Epithelial cell of proximal tubule (primary cell): Measurements from ENCODE around the gene SLC28A1. TPM values are rescaled to one million over a fixed set of nuclear protein-coding genes. Genes with fewer than 3 reads are reported as not detected.

Source experiments
- DNase-seq: peaks from one replicate; pipeline ENCODE4 v3.0.0-alpha.2; 2011; ENCODE audit warnings: low read depth
- H3K4me3 ChIP-seq: 2 replicates; pipeline ENCODE4 v1.5.1; 2011; ENCODE audit warnings: low read depth, mild to moderate bottlenecking, low read length
- total RNA-seq: library from RNA; depleted of rRNA; stranded (reverse); fragments of >200 nt; gene quantifications from 2 replicates; pipeline ENCODE4 v1.2.3, GENCODE V29; 2015
- TF ChIP-seq, protein P1 (sequence below): conservative IDR thresholded peaks from 2 replicates; pipeline ENCODE4 v1.5.1; 2012; ENCODE audit warnings: low read depth, mild to moderate bottlenecking, low read length

The SLC28A1 gene
- total RNA-seq, 1 donor from 2014 or later, result not detected

DNA sequence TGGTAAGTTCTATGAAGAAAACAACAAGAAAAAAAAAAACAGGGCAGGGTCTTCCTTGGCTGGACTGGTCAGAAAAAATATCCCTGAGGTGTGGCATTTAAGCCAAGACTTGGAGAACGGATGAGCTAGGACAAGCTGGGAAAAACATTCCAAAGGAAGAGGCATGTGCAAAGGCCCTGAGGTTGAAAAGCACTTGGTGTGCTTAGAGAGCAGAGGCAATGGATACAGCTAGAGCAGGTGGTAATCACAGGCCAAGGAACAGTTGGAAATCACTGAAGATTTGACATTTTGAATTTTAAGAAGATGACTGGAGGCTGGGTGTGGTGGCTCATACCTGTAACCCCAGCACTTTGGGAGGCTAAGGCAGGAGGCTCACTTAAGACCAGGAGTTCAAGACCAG lies 54.3 kb downstream of the SLC28A1 start:
- no peak for DNase-seq

DNA sequence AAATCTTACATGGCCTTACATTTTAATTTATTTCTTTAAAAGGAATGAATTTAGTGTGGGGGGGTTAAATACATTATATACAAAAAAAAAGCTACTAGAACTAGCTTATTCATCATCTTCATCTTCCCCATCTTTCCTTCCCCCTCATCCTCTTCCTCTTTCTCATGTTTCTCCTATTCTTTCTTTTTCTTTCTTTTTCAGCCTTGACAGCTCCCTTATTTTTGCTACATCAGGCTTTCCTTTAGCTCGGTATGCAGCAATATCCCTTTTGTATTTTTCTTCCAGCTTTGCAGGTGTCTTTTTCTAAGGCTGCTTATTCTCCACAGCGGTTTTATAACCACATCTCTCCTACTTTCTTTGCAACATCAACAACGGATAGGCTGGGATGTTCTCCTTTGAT lies 55.9 kb downstream of the SLC28A1 start:
- no peak for DNase-seq
- TF ChIP-seq, protein P1, sequence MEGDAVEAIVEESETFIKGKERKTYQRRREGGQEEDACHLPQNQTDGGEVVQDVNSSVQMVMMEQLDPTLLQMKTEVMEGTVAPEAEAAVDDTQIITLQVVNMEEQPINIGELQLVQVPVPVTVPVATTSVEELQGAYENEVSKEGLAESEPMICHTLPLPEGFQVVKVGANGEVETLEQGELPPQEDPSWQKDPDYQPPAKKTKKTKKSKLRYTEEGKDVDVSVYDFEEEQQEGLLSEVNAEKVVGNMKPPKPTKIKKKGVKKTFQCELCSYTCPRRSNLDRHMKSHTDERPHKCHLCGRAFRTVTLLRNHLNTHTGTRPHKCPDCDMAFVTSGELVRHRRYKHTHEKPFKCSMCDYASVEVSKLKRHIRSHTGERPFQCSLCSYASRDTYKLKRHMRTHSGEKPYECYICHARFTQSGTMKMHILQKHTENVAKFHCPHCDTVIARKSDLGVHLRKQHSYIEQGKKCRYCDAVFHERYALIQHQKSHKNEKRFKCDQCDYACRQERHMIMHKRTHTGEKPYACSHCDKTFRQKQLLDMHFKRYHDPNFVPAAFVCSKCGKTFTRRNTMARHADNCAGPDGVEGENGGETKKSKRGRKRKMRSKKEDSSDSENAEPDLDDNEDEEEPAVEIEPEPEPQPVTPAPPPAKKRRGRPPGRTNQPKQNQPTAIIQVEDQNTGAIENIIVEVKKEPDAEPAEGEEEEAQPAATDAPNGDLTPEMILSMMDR, result no peak
- no peak overlapping the region for H3K4me3 ChIP-seq

More for the DNA sequence above, 54.3 kb downstream of the SLC28A1 start:
- TF ChIP-seq, protein P1, result no peak
- H3K4me3 ChIP-seq, result no peak overlapping the region

DNA sequence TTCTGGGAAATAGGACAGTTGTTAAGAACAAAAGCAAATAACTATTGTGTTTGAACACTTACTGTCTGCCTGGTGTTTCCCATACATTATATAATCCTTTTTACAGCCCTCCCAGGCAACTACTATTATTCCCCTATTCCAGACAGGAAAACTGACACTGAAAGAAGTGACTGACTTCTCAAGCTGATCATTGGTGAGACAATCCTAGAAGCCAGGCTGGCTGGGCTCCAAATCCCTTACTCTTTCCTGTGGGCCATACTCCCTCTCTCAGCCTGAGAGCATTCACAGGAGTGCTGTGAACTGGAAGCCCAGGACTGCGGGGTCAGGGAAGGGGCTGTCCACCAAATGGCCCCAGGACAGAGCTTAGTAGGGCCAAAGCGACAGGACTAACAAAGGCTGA lies 58.0 kb downstream of the SLC28A1 start:
- TF ChIP-seq, protein P1, result no peak
- no peak for DNase-seq
- H3K4me3 ChIP-seq, result no peak overlapping the region

DNA sequence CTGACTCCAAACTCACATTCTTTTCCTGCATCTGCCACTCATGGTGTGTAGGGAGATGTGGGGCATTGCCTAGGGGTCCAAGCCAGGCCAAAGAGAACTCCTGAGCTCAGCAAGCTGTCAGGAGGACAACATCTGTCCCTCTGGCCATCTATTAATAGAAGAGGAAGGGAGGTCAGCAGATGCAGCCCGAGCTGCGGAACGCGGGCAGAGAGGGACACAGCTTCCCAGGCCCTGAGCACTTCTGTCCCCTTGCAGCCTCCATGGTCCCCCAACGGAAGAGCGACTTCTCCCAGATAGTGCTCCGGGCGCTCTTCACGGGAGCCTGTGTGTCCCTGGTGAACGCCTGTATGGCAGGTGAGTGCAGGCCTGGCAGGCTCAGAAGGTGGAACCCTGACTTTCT lies 59.8 kb downstream of the SLC28A1 start:
- no peak overlapping the region for H3K4me3 ChIP-seq
- TF ChIP-seq, protein P1, result no peak
- no peak for DNase-seq

DNA sequence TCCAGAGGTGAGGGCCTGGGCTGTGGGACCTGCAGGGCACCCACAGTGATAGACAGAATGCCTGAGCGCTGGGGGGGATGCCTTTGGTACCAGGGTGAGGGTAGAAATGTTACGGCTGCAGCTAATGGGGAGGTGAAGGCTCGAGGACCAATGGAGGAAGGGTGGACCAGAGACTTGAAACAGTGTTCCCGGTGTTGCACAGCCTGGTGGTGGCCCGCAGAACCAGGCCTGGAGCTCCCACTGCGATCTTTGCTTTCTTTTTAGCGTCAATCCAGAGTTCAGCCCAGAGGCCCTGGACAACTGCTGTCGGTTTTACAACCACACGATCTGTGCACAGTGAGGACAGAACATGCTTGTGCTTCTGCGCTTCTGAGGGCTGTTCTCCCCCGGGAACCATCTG lies 60.4 kb downstream of the SLC28A1 start:
- no peak for DNase-seq
- TF ChIP-seq, protein P1, result no peak
- no peak overlapping the region for H3K4me3 ChIP-seq

DNA sequence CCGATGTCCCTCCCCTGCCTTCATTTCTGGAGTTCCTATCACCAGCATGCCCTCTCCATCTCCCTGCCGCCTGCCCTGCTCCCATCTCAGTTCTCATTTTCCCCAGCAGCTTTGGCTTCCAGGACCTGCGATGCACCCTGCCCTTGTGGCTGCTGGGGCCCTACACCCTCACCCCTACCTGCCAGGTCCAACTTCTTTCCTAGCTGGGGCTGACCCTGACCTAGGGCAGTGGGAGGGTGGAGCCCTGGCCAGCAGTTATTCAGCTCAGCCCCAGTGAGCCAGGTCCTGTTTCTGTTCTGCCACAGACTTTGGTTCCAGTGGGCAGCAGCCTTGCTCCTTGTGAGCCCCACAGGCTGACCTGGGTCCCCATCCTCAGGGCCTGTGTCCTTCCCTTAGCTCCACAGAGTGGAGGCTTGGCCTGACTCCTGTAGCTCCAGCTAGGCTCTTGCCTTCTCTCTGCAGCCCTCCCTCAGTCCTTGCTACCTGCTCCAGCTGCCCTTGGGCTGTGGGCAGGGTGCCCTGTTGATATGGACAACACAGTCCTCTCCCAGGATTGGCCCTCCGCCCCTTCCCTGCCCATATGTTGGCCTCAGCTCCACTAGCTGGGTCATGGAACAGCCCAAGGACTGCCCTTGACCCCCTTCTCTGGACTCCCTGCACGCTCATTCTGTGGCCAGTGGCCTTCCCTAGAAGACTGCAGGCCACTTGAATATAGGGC lies 62.5 kb downstream of the SLC28A1 start:
- no peak overlapping the region for H3K4me3 ChIP-seq
- TF ChIP-seq, protein P1, result no peak
- no peak for DNase-seq
